WTC11 (cell line): Measurements from ENCODE around the gene BRAF. TPM values are rescaled to one million over a fixed set of nuclear protein-coding genes. Genes with fewer than 3 reads are reported as not detected.

ENCODE experiments used
- ATAC-seq: fragments of 200-7000 bp; cut with Tn5 transposase; 2 replicates; pipeline ENCODE4 v1.10.0; 2021; ENCODE audit warnings: mild to moderate bottlenecking, moderate library complexity
- CTCF ChIA-PET: fragments of 300-600 bp; sonication (Branson Sonifier 250); formaldehyde crosslinking; loops from one replicate; lab custom pipeline; 2021; ENCODE audit warnings: antibody characterized with exemption; lab: Charles Lee
- POLR2A ChIA-PET: fragments of 350-600 bp; sonication (Branson Sonifier 250); formaldehyde crosslinking; loops from one replicate; lab custom pipeline; 2021; ENCODE audit warnings: antibody characterized with exemption; lab: Charles Lee
- DNase-seq: peaks from one replicate; pipeline ENCODE4 v3.0.0; 2021; ENCODE audit warnings: low spot score
- H3K27ac Mint-ChIP-seq: 2 replicates; pipeline ENCODE4 v1.8.0; 2021; ENCODE audit warnings: mixed read lengths
- H3K27me3 Mint-ChIP-seq: 2 replicates; pipeline ENCODE4 v1.8.0; 2021; ENCODE audit warnings: low read depth, mild to moderate bottlenecking, moderate library complexity, mixed read lengths
- H3K36me3 Mint-ChIP-seq: 2 replicates; pipeline ENCODE4 v1.8.0; 2021; ENCODE audit warnings: mixed read lengths
- H3K4me1 Mint-ChIP-seq: 2 replicates; pipeline ENCODE4 v1.8.0; 2022; ENCODE audit warnings: mixed read lengths
- H3K4me3 Mint-ChIP-seq: 2 replicates; pipeline ENCODE4 v1.8.0; 2021; ENCODE audit warnings: mild to moderate bottlenecking, moderate library complexity, mixed read lengths
- H3K9me3 Mint-ChIP-seq: 2 replicates; pipeline ENCODE4 v1.8.0; 2021; ENCODE audit warnings: mixed read lengths
- ARID4B ChIP-seq: sonication (generic); formaldehyde crosslinking; IDR thresholded peaks from 2 replicates; pipeline ENCODE4 v1.8.0; 2023; ENCODE audit warnings: missing genetic modification reagents, mild to moderate bottlenecking, borderline replicate concordance
- ATF2 ChIP-seq: sonication (generic); formaldehyde crosslinking; IDR thresholded peaks from 2 replicates; pipeline ENCODE4 v1.8.1; 2022; ENCODE audit warnings: low read depth, missing genetic modification reagents, borderline replicate concordance
- ATF3 ChIP-seq: sonication (generic); formaldehyde crosslinking; conservative IDR thresholded peaks from 2 replicates; pipeline ENCODE4 v1.8.1; 2022; ENCODE audit warnings: mild to moderate bottlenecking, missing genetic modification reagents
- ATF6 ChIP-seq: sonication (generic); formaldehyde crosslinking; IDR thresholded peaks from 2 replicates; pipeline ENCODE4 v1.8.1; 2023; ENCODE audit warnings: mild to moderate bottlenecking, missing genetic modification reagents
- CDX4 ChIP-seq: fragments of 250-450 bp; sonication (Bioruptor Pico); IDR thresholded peaks from 2 replicates; pipeline ENCODE4 v1.9.0; 2021; ENCODE audit warnings: moderate library complexity, mild to moderate bottlenecking, inconsistent platforms, borderline replicate concordance
- E2F4 ChIP-seq: sonication (generic); formaldehyde crosslinking; IDR thresholded peaks from 2 replicates; pipeline ENCODE4 v1.8.1; 2022; ENCODE audit warnings: low read depth, mild to moderate bottlenecking, moderate library complexity, missing genetic modification reagents, borderline replicate concordance
- ELF4 ChIP-seq: sonication (generic); formaldehyde crosslinking; IDR thresholded peaks from 2 replicates; pipeline ENCODE4 v1.8.1; 2022; ENCODE audit warnings: low read depth, mild to moderate bottlenecking, moderate library complexity, missing genetic modification reagents
- MLX ChIP-seq: sonication (generic); formaldehyde crosslinking; IDR thresholded peaks from 2 replicates; pipeline ENCODE4 v1.8.1; 2023; ENCODE audit warnings: mild to moderate bottlenecking, missing genetic modification reagents, moderate library complexity
- PRDM15 ChIP-seq: sonication (generic); formaldehyde crosslinking; IDR thresholded peaks from 2 replicates; pipeline ENCODE4 v1.8.0; 2022; ENCODE audit warnings: missing genetic modification reagents
- PREB ChIP-seq: sonication (generic); formaldehyde crosslinking; IDR thresholded peaks from 2 replicates; pipeline ENCODE4 v1.8.1; 2022; ENCODE audit warnings: mild to moderate bottlenecking, missing genetic modification reagents, moderate library complexity, borderline replicate concordance
- TP53 ChIP-seq: sonication (generic); formaldehyde crosslinking; IDR thresholded peaks from 2 replicates; pipeline ENCODE4 v1.8.1; 2023; ENCODE audit warnings: mild to moderate bottlenecking, missing genetic modification reagents
- ZBTB21 ChIP-seq: sonication (generic); formaldehyde crosslinking; IDR thresholded peaks from 2 replicates; pipeline ENCODE4 v1.8.1; 2023; ENCODE audit warnings: mild to moderate bottlenecking, missing genetic modification reagents, borderline replicate concordance
- ZNF263 ChIP-seq: sonication (generic); formaldehyde crosslinking; IDR thresholded peaks from 2 replicates; pipeline ENCODE4 v1.8.1; 2022; ENCODE audit warnings: low read depth, mild to moderate bottlenecking, moderate library complexity, missing genetic modification reagents
- ZNF512 ChIP-seq: sonication (generic); formaldehyde crosslinking; IDR thresholded peaks from 2 replicates; pipeline ENCODE4 v1.8.1; 2022; ENCODE audit warnings: missing genetic modification reagents, borderline replicate concordance
- total RNA-seq: library from RNA; stranded (reverse); gene quantifications from 3 replicates; pipeline ENCODE4 v1.2.3, GENCODE V29; 2021

BRAF gene
- total RNA-seq, 1 experiment from 2014 or later = 29.2 TPM

- TF ChIP-seq ZNF263 (no peak), PRDM15 (CRISPR knock-in tag) (no peak), ELF4 (CRISPR knock-in tag) (no peak), ZBTB21 (CRISPR knock-in tag) (no peak), TP53 (CRISPR knock-in tag) (no peak)
These were observed 240.4 kb downstream of the BRAF start (continued) for GRCh38 chr7:140684066-140684950.

- ChIA-PET POLR2A (no interaction called here), CTCF (interaction anchor here (0.9 kb wide), 1 partner anchor 43 kb away, joined by 3 read pairs; no protein-coding TSS in a partner anchor)
- no peak for TF ChIP-seq CDX4 (CRISPR knock-in tag)
- no peak for TF ChIP-seq ATF2 (CRISPR knock-in tag)
- TF ChIP-seq MLX (CRISPR knock-in tag) = no peak
- TF ChIP-seq ZNF512 (CRISPR knock-in tag) = no peak
- TF ChIP-seq ATF3 (CRISPR knock-in tag) = no peak
- TF ChIP-seq E2F4 (CRISPR knock-in tag) = no peak
- no peak for TF ChIP-seq ARID4B (CRISPR knock-in tag)
- no peak for TF ChIP-seq PREB
- no peak for TF ChIP-seq ATF6 (CRISPR knock-in tag)
These were observed 241.1 kb downstream of the BRAF start for GRCh38 chr7:140683657-140684056.

More at GRCh38 chr7:140683657-140684056, 241.1 kb downstream of the BRAF start:
- Mint-ChIP-seq H3K9me3 (no peaks in the 10 kb centered on the region), H3K27ac (no peak overlapping the region), H3K36me3 (peaks cover 12% of the 10 kb centered on the region), H3K4me3 (no peak overlapping the region), H3K4me1 (no peaks in the 10 kb centered on the region), H3K27me3 (no peaks in the 10 kb centered on the region)
- DNase-seq (no peak), ATAC-seq (no peak)
